ENCODE results near the gene RAET1G.
"Not testable (repeated sequence)": the region's sequence is repeated elsewhere in the genome, so short reads cannot be mapped to it uniquely, and the experiment has no call there.

The RAET1G gene

DNA sequence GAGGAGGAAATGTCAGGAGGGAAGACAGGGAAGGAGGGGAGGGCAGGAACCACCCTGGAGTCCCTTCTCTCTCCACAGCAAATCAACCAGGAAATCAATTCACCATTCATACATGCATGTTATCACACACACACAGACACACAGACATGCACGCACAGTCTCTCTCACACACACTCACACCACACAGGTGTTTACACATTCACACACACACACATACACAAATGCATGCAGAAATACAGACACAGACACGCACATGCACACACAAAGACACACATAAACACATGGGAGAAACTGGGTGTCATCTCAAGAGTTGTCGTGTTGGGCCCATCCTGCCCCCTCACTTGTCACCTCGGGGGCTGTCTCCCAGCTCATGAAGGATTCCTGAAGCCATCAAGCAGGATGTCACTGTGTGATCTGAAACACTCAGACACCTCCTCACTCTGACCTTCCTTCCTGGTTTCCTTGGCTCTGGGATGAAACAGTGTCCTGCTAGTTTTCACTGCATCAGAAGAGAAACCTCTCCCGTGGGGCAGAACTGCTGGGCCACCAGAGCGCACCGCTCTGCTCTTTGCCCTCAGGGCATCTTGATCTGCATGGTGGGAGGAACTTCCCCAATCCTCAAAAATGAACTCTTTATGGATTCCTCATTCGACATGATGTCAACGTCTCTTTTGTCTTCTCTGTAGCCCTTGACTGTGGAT lies 9.2 kb downstream of the RAET1G start:
- FAIRE-seq (no peak), DNase-seq (ENCODE audit: low spot score) (no peak)

DNA sequence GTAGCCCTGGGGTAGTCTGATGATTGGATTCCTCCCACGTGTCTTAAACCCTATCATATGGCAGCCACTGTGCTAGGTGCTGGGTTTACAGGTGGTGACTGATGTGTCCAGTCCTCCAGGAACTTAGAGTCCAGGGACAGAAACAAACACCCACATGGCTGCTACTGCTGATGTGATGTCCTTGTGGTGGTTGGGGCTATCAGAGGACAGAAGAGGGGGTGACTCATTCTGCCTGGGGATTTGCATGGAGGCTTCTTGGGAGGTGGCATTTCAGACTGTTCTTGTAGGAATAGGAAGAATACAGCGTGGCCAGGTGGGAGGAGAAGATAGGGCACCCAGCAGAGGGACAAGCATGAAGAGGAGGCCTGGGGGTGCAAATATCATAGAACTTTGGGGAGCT lies 9.8 kb downstream of the RAET1G start:
- DNase-seq (ENCODE audit: low spot score) (no peak), FAIRE-seq (no peak)

DNA sequence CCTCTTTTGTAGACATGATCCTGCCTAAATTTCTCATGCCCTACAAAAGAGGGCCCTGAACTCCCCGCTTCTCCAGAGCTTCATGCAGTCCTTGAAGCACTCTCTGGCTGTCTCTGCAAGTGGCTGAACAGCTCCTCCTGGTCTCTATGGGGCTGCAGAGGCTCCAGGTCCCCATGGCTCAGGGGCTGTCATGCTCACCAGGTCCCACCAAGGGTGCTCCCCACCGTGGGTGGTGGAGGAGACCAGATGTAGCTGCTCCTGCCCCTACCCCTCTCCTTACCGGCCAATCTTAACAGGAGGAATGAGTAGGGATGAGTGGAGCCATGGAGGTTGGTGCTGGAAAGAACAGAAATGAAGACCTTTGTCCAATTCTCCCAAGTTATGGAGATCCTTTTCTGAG lies 10.2 kb downstream of the RAET1G start:
- FAIRE-seq; DNase-seq (ENCODE audit: low spot score): not testable (repeated sequence)

DNA sequence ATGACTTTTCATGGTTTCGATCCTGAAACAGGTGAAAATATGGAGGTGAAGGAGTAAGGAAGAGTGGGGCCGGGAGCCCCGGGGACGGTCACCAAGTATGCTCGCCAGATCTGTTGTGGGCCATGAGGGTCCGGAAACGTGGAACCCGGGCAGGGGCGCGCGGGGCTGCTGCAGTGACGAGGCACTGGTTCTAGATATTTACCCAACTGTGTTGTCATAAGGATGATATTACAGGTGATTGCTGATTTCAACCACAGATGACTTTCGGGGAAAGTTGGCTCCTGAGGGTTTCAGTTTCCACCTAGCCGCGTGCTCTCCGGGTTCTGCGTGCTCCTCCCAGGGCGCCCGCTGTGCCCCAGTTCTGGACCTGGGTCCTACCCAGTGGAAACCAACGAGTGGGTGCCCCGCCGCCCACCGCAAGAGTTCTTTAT lies 12.2 kb downstream of the RAET1G start:
- DNase-seq (ENCODE audit: low spot score) (no peak), FAIRE-seq (no peak)

DNA sequence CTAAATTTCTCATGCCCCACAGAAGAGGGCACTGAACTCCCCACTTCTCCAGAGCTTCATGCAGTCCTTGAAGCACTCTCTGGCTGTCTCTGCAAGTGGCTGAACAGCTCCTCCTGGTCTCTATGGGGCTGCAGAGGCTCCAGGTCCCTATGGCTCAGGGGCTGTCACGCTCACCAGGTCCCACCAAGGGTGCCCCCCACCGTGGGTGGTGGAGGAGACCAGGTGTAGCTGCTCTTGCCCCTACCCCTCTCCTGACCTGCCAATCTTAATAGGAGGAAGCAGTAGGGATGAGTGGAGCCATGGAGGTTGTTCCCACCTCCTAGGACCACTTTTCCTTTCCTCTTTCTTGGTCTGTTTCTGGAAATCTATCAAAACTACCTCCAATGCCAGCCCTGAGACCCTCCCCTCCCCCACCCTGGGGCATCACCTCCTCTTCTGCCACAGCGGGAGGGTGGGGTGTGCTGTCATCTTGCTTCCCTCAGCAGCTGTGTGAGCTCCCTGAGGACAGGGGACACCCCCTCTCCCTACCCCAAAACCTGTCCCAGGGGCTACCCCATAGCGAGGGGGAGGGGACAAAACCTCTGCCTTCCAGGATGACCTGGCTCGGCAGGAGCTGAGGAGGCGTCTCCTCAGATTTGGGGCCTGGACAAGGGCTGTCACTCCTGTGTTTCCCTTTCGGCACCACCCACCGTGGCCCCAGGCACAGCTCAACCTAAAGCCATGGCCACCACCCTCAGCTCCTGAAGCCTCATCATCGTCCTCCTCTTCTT lies 13.0 kb downstream of the RAET1G start:
- FAIRE-seq (no peak), DNase-seq (ENCODE audit: low spot score) (no peak)

DNA sequence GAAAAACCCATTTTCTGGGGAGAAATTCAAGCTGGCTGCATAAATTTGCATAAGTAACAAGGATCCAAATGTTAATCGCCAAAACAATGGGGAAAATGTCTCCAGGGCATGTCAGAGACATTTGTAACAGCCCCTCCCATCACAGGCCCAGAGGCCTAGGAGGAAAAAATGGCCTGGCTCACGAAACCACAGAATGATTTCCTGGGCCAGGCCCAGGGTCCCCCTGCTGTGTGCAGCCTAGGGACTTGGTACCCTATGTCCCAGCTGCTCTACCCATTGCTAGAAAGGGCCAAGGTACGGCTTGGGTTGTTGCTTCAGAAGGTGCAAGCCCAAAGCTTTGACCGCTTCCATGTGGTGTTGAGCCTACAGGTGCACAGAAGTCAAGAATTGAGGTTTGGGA lies 14.4 kb downstream of the RAET1G start:
- not testable (repeated sequence) for FAIRE-seq; DNase-seq (ENCODE audit: low spot score)

DNA sequence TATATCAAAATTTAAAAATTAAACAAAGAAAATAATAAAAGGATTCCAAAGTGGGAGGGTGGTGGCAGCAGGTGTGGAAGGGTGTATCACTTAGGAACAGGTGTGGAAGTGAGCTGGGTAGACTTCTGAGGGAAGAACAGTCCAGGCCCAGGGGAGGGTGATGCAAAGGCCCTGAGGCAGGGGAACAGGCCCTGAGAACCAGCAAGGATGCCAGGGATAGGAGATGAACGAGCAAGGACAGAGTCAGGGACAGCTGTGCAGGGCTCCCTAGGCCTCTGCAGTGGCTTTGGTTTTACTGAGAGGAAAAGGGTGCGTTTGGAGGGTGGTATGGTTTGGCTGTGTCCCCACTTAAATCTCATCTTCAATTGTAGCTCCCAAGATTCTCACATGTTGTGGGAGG lies 15.6 kb downstream of the RAET1G start:
- FAIRE-seq (no peak), DNase-seq (ENCODE audit: low spot score) (no peak)

DNA sequence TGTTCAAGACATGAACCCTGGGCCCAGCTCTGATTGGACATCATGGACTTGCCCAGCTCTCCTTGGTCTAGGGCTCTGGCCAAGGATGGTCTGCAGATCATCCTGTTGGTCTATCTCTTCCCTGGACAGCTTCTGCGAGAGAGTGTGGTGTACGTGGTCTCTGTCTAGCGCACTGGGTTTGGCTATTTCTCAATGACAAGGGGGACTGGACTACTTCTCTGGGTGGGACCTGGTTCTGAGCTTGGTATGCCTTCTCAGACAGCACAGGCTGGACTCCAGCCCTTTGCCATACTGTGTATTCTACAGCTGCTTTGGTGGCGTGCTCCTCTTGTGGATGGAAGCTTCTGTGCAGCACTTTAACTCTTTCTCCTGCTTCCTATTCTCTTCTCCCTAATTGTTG lies 16.5 kb downstream of the RAET1G start:
- DNase-seq (ENCODE audit: low spot score), result no peak
- no peak for FAIRE-seq

DNA sequence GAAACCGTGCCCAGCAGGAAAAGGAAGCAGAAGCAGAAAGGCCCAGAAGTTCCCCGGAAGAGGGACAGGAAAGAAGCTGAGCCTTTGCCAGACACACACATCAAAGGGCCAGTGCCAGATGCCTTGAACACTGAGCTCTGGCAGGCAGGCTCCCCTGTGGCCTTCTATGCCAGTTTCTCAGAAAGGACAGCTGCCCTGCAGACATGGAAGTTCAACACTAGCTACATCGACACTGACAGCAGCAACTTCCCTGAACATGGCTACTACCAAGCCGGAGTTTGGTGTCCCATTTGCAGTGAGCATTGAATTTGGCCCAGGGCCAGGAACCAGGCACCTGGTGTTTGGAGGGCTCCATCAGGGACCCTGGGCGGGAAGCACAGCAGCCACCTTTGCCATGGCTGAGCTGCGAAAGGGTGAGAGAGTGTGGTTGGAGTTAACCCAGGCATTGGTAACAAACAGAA lies 17.0 kb downstream of the RAET1G start:
- no peak for FAIRE-seq
- DNase-seq (ENCODE audit: low spot score), result no peak

DNA sequence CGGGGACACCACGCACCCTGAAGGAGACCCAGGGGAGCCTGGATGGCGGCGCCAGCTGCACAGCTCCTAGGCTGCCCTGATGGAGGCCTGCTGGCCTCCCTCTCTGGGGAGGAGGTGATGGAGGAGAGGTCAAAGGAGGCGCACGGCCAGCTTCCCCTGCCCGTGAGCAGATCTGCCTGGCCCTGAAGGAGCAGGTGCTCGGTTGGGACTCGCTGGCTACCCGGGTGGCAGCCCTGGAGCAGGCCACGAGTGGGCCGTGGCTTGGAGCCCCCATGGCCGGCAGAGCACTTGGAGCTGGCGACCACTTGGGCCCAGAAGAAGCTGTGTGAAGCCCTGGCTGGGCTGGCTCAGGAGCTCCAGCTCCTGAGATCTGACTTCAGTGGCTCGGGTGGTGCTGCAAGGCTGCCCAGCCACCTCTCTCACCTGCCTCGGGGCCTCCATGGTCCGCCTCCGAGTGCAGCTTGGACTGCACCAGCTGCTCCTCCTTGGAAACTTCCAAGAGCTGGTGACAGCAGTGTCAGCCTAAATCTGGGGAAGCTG lies 17.5 kb downstream of the RAET1G start:
- FAIRE-seq, result no peak
- no peak for DNase-seq (ENCODE audit: low spot score)

DNA sequence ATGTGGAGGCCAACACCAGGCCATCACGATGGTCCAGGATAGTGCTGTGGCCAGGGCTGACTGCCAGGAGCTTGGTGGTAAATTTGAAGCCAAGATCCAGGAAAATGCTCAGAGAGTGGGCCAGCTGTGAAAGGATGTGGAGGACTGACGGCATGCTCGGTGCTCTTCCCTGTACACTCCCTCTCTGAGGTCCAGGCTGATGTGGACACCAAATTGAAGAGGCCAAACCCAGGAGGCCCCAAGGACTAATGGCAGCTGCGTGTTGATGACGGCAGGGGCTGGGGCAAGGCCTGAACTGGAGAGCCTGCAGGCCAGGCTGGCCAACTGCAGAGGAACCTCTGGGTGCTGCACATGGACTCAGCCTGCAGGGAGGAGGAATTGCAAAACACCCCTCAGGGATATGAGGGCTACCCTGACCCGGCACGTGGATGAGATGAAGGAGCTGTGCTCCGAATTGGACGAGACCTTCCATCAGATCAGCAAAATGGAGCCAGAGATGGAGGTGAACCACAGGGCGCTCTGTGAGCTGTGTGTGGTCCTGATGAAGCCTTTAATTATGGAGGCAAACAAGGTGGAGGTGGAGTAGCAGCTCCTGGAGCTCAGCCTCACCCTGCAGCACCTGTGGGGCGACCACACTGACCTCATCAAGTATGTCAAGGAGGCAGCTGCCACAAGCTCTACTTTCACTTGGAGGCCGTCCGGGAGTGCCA lies 18.1 kb downstream of the RAET1G start:
- FAIRE-seq (no peak), DNase-seq (ENCODE audit: low spot score) (no peak)

DNA sequence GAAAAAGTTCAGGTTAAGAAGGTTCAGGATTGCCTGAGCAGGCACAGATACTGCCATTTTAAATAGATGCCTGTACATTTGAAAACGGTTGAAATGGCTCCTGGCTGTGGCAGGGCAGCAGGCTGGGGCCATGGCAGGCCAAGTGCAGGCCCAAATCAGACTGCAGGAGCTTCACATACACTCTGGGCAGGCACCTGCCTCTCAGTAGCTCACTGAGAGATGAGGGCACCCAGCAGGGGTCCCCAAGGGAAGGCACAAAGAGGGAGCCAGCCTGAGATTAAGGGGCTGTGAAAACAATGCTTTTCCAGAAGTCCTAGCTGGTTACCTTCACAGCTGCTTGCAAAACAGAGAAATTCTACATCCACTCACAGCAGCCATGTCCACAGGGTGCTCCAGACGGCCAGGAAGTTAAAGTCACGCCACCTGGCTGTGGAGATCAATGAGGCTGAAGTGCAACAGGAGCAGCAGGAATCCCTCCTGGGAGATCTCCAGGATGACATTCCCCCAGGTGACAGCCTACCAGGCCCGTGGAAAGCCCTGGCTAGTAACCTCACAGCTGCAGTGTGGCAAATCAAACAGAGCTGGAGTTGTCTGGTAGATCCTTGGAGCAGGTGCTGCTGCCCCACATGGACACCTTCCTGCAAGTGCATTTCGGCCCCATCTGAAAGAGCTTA lies 18.8 kb downstream of the RAET1G start:
- FAIRE-seq (no peak), DNase-seq (ENCODE audit: low spot score) (no peak)

DNA sequence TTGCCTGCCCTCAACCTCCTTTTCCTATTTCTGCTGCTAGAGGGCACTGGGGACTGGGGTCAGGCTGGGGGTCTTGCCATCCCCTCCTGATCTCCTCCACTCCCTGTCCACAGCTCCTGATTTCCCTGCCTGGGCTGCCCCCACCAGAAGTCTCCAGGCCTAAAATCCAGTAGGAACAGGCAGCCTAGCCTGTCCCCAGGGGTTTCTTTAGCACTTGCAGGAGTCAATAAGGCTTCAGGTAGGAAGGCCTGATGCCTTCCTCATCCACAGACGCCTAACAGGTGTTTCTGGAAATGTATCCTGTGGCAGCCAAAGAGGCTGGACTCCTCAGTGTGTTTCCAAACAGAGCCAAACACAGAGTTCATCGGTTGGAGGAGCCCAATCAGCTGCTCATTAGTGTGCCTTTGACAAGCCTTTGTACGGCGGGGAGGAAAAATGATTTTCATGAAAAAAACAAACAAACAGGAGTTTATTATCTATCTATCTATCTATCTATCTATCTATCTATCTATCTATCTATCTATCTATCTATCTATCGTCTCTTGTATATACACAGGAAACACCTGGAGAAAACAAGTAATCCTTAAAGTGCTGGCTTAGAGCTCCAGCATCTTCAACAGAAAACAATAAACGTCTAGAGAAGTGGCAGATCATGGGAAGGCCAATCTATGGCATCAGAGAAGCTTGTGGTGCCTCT lies 21.3 kb downstream of the RAET1G start:
- DNase-seq (ENCODE audit: low spot score) (no peak), FAIRE-seq (no peak)

DNA sequence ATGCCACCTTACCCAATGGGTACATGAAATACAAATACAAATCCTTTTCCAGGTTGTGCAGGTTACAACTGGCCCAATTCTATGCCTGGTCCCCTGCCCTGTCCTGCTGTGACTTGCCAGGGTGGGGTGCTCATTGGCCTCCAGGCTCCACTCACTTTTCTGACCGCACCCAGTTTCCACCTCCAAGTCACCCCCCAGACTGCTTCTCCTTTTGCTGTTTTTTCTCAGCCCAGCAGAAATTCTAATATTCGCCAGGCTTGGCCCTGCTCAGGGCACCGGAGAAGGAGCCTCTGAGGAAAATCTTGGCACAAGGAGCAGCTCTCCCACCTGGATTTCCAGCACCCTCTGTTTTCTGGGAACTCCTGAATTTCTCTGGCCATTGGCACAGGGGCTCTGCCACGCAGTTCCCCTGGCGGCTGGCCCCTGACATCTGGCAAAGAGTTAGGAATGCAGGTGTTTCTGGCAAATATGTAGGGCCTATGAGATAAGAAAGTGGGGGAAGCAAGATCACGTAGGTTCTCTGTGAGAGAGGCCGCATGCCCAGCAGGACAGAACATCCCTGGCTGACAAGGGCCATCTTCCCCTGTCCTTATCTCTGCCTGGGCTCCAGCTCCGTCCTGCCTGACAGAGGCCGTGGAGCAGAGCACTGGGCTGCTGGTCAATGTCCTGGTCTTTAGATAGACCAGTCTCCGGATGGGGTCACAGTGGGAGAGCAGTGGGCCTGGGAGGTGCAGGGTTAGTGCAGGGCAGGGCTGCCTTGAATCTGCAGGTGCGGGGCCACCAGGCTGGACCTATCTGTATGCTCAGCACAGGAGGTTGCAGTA lies 22.1 kb downstream of the RAET1G start:
- no peak for FAIRE-seq
- DNase-seq (ENCODE audit: low spot score), result no peak

DNA sequence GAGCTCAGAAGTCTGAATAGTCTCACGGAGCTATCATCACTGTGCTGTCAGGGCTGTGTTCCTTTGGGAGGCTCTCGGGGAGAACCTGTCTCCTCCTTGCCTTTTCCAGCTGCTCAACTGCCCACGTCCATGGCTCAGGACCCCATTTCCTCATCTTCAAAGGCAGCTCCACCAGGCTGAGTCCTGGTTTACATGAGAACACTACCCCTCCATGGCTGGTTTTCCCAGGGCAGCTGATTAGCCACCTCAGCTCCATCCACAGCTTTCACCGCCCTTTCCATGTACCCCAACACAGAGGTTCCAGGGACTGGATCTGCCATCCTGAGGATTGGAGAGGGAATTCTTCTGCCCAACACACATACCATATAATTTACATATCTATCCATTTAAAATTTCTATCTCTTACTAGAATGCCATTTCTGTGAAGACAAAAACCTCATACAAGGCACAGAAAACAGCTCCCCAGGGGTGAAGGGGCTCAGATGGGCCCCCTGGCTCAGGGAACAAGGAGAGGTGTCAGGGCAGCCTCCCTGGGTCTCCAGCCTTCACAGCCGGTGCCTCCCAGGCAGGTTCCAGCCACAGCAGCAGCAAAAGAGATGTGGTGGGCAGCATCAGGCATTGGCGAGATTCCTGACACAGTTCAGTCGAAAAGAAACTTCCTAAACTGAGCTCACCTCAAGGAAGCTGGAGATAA lies 22.8 kb downstream of the RAET1G start:
- DNase-seq (ENCODE audit: low spot score) (no peak), FAIRE-seq (no peak)

DNA sequence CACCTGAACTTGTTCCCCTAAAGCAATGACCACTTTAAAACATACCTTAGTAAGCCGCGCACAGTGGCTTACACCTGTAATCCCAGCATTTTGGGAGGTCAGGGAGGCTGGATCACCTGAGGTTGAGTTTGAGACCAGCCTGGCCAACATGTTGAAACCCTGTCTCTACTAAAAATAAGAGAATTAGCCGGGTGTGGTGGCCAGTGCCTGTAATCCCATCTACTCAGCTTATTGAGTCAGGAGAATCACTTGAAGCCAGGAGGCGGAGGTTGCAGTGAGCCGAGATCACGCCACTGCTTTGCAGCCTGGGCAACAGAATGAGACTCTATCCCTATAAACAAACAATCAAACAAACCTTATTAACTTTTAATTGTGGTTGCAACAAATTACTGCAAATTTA lies 23.4 kb downstream of the RAET1G start:
- FAIRE-seq (no peak), DNase-seq (ENCODE audit: low spot score) (no peak)

DNA sequence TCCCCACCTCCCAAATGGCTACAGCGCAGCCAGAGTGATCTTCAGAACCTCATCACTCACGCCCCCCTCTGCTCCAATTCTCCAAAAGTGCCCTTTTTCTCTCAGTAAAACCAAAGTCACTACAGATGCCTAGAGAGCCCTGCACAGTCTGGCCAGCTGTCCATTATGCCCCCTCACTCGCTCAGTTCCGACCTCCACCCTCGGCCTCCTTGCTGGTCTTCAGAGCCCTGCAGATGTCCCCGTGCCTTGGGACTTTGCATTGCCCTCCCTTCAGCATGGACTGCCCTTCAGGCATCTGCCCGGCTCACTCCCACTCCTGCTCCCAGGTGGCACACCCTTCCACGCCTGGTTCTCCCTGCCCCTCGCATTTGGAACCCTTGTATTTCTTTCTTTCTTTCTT lies 24.0 kb downstream of the RAET1G start:
- FAIRE-seq, result no peak
- DNase-seq (ENCODE audit: low spot score), result no peak

DNA sequence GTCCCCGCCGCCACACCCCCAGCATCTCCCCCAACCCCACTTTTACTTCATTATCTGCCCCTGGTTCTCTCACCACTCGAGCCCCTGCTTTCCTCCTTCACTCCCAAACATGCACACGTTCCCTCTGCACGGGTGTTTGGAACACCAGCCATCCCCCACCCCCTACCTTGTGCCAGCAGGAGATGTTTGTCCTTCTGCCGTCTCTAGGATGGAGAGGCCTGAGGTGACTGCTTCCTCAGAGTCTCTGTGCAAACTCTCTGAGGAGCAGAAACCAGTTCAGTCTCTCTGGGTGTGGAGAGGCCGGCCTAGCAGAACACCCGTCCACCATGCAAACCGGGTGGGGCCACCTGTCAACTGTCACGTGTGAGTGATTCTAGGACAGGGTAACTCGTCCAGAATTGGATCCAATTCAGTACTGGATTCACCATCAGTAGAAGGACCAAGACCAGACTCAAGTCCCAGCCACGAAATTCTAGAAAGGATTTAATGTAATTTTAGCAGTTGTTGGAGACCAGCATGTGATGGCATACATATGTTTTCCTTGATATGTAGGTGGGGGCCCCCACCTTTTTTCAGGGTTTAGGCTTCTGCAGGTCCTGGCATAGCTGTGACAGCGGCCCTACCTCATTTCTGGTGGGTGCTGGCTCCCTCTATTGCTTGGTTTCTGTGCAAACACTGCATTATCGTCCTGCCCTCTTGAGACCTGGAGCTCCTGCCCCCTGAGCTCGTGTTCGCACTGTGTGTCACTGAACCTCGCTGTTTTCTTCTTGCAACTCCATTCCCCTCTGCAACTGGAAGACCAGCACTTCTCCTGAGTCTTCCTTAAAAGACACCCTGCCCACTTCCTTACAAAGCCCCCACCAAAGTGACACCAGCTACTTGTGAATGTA lies 24.8 kb downstream of the RAET1G start, which contains the start of gene RAET1E:
Gene RAET1E (minus strand): TSS at position 259 of the 890 bp plus-strand sequence. CDS start 7,212 bp downstream, outside the sequence.
- DNase-seq (ENCODE audit: low spot score) (no peak), FAIRE-seq (no peak)
